NCI-H128 (cell line): ENCODE measurements around the gene GINS3.

ENCODE experiments used
- DNase-seq: peaks from one replicate; lab custom pipeline; 2025; ENCODE audit not compliant: unreplicated experiment; lab: John Stamatoyannopoulos, UW

Gene GINS3

DNA sequence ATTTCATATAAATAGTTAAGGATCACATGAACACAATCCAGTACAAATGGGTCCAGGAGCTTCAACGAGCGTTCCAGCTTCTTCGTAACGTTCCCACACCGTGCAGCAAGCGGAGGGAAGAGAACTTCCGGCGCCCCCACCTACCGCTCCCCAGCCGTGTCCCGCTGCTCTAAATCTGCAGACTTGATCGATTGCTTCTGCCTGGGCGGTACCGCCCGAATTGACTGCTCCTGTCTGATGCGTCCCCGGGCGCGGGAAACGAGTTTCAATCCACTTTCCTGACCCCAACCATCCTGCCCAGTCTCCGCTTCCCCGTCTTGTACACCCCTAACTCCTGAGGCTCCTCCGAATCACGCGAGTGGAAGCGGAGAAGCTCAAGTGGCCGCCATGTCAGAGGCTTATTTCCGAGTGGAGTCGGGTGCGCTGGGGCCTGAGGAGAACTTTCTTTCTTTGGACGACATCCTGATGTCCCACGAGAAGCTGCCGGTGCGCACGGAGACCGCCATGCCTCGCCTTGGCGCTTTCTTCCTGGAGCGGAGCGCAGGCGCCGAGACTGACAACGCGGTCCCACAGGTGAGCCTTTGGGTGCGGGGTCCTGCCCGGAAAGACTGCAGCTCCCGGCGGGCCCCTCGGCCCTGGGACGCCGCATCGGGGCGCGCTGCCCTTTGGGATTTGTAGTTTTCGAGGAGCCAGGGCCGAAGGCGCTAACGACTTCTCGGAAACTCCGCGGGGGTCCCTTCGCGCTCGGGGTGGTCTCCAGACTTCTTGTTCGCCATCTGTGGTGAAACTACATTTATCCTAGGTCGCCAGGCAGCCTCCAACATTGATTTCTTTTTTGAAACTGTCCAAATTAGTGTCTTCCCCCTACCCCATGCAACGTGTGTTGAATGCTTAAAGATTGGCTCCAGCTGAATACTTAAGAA lies at the start of gene GINS3:
TSS of gene GINS3 (plus strand) at position 257 of the 923 bp plus-strand sequence. CDS start at position 388, 131 bp downstream.
- DNase-seq = peak; percentile 54

DNA sequence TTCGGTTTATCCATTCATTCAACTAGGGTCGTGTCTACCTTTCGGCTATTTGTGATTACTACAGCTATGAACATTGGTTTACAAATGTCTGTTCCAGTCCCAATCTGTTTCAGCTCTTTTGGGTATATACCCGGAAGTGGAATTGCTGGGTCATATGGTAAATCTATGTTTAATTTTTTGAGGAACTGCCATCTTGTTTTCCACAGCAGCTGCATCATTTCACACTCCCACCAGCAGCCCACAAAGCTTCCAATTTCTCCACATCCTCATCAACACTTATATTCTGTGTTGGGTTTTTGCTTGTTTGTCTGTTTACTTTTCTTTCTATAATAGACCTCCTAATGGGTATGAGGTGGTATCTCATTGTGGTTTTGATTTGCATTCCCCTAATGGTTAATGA lies 48.7 kb upstream of the GINS3 start:
- DNase-seq = no peak

DNA sequence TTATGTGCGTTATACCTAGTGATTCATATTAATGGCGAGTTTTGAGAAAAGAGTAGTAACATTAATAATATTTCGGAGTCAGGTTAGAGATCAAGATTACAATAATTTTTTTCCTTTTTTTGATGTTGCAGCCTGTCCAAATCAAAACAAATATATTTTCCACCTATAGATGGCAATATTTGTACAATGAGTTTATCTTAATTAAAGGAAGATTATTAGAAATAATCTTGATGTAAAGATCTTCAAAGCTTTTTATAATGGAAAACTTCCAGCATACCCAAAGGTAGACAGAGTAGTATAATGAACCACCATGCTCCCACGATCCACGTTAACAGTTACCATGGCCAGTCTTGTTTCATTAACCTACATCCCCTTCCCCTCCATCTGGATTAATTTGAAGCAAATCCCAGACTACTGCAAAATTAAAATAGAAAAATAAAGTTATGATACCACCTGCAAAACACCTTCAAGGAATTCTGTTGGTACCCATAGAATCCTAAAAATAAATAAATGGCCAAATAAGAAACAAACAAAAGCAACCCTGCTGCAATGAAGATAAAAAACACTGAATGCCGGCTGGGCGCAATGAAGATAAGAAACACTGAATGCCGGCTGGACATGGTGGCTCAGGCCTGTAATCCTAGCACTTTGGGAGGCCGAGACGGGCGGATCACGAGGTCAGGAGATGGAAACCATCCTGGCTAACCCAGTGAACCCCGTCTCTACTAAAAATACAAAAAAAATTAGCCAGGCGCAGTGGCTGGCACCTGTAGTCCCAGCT lies 46.5 kb upstream of the GINS3 start:
- no peak for DNase-seq

DNA sequence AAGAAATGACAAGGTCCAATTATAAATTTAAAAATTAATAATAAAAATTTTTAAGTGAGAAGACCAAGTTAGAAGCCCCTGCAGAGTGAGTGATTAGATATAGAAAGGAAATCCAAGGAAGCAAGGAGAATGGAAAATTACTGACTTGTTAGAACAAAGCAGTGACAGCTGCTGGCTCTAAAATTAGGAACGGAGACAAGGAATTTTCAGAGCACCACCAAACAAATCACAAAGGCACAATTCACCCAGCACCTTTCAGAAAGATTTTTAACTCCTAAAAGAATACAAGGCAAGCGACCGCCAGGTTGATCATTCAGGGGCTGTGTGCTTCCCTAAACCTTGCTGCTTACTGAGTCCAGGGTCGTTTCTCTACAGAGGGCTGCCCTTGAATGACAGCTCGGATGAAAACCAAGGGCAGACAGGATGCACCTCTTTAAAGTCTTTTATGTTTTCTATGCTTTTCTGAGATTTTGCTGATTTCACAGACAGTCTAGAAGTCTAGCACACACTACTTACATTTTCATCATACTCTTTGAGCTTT lies 45.4 kb upstream of the GINS3 start:
- DNase-seq = no peak

DNA sequence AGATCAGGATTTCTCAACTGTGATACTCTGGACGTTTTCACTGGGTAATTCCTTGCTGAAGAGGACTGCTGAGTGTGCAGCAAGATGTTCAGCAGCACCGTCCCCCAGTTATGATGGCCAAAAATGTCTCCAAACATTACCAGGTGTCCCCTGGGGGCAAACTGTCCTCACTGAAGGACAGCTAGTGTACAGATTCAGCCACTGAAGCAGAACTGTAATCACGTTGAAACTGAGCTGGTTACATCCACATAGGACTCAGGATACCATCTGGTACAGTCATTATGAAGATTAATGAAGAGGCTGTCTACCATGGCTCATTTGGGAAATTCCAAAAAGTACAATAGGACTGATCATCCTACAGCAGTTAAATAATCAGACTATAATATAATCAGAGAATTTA lies 43.3 kb upstream of the GINS3 start:
- no peak for DNase-seq

DNA sequence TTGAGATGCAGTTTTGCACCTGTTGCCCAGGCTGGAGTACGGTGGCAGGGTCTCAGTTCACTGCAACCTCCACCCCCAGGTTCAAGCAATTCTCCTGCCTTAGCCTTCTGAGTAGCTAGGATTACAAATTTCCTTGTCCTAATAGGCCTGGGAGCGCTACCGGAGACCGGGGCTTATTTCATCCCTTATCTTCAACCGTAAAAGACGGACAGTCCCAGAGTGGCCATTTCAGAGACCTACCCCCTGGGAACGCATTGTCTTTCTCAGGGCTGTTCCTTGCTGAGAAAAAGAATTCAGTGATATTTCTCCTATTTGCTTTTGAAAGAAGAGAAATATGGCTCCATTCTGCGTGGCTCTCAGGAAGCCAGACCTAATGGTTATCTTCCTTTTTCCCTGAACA lies 39.6 kb upstream of the GINS3 start:
- DNase-seq = no peak

DNA sequence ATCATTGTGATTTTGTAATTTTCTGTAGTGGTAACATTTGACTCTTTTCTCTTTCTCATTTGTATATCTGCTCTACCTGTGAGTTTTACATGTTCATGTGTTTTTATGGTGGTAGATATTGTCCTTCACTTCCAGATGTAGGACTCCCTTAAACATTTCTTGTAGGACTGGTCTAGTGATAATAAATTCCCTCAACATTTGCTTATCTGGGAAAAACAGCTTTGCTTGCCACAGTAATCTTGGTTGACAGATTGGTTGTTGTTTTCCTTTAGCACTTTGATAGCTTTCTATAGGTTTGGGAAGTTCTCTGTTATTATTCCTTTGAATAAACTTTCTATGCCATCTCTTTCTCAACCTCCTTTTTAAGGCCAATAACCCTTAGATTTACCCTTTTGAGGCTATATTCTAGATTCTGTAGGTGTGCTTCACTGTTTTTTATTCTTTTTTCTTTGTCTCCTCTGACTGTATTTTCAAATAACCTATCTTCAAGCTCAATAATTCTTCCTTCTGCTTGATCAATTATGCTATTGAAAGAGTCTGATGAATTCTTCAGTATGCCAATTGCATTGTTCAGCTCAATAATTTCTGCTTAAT lies 32.1 kb upstream of the GINS3 start:
- no peak for DNase-seq

DNA sequence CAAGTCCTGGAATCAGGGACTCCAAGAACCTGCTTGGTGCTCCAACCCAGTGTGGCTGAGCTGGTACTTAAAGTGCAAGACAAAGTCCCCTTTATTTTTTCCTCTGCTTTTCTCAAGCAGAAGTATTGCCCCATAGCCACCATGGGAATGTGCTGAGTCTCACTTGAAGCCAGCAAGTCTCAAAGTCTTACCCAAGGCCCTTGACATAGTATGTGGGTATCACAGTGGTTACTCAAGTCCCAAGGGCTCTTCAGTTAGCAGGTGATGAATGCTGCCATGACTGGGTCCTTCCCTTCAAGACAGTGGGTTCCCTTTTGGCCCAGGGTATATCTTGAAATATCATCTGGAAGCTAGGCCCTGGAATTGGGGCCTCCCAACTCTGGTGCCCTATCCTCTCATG lies 30.5 kb upstream of the GINS3 start:
- no peak for DNase-seq

DNA sequence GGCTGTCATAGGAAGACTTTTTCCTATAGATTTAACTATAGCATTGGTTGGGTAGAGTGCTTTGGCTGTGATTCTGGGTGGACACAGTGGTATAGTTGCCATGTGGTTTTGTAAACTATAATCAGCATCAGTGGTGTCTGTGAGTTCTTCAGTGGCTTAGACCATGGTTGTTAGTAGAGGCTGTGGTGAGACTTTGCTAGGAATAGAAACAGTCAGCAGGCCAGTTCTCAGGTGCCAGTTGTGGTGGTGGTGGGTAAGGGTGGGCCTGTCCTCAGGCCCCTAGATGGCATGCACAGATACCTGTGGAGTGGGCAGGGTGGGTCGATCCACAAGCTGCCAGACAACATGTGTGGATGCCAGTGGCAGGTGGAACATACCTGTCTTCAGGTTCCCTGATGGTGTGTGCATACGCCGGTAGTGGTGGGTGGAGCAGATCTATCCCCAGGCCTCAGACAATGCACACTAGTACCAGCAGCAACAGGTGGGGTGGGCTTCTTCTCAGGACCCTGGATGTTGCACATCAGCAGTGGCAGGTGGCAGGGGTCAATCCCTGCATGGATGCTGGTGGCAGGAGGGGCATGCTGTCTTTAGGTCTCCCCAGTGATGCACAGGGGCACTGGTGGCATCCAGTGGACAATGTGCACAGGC lies 28.4 kb upstream of the GINS3 start:
- DNase-seq = no peak

DNA sequence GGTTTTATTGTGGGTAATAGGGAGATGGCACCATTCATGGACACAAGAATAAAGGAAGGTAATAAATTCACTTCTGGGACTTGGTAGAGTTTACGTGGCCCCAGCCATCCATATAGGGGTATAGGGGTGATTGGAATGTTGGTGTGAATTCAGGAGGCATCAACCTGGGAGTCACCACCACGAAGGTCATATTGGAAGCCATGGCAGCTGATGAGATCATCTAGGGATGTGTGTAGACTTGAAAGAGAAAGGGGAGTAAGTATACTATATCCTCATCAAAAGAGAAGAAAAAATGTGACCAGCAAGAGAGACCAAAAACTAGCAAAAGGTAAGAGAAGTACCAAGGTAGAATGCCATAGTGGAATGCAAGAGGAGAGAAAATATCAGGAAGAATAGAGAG lies 26.6 kb upstream of the GINS3 start:
- DNase-seq = no peak

DNA sequence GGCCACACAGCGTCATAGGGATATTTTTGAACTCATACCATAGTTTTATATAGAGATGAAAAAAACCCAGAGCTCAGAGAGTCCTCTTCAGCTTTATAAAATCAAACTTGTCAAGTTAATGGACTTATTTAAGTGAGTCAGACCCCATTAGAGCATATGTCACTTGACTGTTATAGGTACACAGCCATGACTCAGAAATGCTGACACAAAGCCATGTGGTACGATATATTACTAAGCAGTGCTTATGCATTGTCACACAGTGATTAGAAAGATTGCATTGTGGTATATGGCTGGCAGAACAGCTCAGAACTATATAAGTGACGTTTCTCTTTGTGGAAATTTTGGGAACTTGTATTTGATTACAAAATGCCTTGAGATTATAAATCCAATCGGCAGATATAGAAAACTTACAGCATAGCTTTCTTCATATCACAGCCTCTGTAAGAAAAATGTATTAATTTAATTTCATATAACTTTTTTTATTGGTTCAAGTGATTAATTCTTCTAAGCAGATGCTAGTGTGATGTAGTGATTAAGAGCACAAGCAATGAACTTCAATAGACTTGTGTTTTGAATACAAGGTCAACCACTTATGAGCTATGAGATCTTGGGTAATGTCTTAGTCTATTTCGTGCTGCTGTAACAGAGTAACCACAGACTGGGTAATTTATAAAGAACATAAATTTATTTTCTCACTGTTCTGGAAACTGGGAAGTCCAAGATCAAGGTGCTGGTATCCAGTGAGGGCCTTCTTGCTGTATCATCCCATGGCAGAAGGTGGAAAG lies 25.8 kb upstream of the GINS3 start:
- no peak for DNase-seq

DNA sequence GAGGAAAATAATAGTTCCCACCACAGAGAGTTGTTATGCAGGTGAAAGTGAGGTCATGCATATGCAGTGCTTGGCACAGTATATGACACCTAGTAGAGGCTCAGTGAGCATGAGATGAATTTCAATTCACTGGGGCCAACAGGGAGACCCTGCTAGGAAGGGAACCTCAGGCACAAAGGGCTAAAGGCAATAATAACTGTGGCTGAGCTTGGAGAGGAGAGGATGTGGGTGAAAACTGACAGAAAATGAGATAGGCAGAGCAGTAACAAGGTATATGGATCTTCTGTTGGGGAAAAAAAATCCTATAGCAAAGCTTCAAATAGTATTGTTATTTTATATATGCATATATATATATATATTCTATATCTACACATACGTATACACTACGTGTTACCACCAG lies 25.0 kb upstream of the GINS3 start:
- no peak for DNase-seq

DNA sequence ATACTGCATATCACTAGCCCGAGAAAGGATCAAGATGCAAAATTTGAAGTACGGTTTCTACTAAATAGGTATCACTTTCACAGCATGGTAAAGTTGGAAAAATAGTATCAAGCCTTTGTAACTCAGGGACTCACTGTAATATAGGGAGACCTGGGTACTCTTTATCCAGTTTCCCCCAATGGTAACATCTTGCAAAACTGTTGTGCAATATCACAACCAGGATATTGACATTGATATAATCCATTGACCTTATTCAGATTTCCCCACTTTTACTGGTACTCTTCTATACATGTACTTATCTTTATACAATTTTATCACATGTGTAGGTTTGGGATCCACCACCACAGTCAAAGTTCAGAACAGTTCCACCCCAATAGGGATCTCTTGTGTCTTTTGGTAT lies 20.4 kb upstream of the GINS3 start:
- no peak for DNase-seq

DNA sequence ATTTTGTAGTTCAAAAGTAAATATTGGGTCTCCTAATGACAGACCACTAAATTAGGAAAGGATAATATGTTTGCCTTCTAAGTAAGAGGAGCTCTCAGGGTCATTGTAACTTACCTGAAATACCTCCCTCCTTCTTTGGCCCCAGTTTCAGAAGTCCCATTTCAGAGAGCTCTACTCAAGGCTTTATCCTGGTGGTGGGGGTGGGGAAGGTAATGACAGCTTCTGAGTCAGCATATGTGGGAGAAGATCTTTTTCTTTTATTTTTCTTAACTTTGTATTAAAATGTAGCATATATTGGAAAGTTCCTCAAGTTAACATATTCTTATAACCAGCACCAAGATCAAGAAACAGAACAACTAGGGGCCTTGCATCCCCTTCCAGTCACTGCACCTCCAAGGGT lies 16.9 kb upstream of the GINS3 start:
- DNase-seq = no peak

DNA sequence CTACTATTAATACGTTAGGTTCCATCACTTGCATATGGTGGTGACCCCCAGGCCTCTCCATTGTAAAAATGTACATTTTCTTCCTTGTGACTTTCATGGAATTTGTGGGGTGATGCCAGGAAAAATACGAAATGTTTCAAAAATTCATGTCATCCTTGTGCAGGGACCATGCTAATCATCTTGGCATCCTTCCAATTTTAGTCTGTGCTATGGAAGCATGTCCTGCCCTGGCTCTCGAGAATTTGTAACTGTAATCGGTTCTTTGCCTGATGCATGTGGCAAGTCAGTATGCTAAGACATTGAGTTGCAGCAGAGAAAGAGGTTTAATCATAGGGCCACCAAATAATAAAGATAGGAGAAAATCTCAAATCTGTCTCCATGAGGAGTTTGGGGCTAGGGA lies 14.3 kb upstream of the GINS3 start:
- DNase-seq = no peak

DNA sequence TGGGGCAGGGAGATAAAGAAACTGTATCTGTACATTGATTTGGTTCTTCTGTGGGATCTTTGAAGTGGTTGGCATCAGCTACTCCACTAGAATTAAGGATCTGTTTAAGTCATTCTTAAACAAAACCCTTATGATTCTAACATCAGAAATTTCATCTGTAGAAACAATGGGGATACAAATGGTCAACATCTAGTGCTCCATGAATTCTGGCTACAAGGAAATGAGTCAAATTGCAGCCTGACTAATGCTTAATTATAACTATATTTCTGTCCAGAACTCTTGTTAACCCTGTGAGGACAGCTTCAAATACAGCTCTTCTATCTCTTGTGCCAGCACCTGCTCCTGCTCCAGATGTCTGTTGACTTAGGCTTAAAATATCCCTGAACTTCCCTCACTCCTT lies 13.9 kb upstream of the GINS3 start:
- no peak for DNase-seq

DNA sequence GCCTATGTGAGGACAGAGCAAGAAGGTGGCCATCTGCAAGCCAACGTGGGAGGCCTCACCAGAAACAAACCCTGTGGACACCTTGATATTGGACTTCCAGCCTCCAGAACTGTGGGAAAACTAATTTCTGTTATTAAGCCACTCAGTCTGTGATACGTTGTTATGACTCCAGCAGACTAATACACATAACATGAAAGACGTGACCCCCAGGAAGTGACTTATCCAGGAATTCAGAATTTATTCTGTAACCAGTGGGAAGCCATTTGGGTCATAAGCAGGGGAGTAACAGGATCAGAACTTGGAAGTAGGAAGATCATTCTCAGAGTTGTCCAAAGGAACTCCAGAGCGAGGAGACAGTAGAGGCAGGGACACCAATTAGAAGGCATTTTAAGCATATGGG lies 12.5 kb upstream of the GINS3 start:
- DNase-seq = no peak

DNA sequence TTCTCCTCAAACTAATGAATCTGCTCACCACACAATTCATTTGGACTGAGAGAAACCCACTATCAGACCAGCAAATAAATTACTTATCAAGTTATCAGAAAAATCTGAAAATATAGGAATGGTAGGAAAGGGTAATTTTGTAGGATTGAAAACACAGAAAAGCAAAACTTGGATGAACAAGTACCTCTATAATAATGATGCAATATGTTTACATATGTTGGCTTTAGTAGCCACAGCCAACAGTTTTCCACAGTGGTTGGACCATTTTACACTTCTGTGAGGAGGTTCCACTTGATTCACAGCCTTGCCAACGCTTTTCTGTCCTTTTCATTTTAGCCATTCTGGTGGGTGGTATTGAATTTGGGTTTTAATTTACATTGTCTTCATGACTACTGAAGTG lies 10.6 kb upstream of the GINS3 start:
- no peak for DNase-seq

DNA sequence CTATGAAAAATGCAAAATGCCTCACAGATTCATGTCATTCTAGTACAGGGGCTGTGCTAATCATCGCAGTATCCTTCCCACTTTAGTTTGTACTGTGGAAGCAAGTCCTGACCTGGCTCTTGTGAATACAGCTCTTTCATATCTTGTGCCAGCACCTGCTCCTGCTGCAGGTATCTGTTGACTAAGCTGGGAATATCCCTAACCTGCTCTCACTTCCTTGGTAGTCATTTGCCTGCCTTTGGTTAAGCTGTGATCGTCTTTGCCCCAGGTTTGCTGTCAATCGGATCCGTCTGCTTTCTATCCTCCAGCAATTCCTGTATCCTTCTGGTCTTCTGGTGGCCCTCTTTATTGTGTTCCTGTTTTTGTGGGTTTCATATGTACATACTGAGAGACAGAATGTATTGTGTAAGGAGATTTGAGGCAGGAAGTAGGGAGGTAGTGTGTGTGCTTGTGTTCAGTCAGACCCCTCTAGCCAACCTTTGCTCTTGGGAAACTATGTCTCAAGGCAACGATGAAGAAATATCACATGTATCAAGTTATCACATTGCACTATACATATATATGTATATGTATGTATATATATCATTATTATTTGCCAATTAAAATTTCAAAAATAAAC lies 7.7 kb upstream of the GINS3 start:
- no peak for DNase-seq

DNA sequence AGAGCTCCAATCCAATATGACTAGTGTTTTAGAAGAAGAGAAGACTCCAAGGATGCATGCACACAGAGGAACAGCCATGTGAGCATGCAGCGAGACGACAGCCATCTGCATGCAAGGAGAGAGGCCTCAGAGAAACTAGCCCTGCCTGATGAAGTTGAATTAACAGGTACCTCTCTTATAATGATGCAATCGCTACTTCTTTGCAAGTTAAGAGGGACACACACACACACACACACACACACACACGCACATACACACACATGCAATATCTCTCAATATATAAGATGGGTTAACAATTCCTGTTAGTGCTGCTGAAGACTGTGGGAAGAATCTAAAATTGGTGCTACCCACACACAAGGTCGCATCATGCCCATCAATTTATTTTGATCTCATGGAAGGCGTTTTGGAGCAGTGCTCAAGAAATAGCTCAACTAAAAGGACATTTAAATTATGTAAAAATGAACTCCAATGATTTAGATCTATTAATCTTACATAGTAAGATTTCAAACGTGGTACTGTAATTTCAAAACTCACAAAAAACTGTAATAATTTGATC lies 7.0 kb upstream of the GINS3 start:
- DNase-seq = no peak
